SW 1271 (cell line): ENCODE results near the gene SLC4A2.

ENCODE experiments used
- DNase-seq, 2 experiments: peaks; one replicate each; lab custom pipeline; 2025; lab: John Stamatoyannopoulos, UW

The SLC4A2 gene

DNA sequence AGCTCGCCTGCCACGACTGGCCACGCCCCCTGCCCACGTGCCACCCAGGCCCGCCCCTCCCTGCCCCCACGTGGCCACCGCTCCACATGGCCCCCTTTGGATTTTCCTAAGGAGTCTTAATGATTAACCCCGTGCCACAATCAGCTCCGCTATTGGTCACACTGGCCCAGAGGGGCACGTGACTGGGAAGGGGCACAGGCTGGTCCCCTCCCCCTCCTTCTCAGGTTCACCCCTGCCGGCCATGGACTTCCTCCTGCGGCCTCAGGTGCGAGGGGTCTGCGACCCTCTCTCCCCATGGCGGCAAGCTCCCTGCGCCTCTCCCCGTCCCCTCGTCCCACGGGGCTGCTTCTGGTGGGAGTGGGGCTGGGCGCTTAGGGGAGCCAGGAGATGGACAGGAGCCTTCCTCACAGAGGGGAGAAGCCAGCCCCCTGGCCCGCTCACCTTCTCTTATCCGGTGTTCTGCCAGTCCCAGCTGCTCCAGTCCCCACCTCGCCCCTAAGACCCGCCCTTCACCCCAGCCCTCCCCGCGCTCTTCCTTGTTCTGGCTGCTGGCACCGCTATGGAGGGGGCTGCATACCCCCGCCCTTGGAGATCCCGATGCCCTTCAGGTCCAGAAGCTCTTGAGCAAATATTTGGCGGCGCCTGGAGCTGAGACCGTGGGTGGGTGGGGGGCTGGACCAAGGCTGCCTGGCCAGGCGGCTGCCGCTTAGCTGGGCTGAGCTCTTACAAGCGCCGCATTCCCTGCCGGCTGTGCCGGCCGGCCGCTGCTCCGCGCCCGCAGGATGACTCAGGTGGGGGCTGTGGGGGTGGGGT, 3.2 kb downstream of the SLC4A2 start:
- DNase-seq, result no peak

DNA sequence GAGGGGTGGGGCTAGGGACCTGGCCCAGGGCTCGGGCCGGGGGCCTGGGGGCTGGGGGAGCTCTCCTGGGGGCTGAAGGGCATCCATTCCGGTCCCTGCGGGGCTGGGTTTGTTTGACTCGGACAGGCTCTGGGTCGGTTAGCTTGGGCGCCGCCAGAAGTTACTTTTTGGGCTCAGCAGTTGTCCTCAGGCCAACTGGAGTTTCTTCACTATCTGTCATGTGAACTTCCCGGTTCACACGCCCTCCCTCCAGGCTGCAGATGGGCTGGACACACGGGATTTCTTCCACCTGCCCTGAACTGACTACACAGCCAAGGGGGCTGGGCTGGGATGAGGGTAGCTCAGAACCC, 3.8 kb downstream of the SLC4A2 start:
- DNase-seq, result no peak

DNA sequence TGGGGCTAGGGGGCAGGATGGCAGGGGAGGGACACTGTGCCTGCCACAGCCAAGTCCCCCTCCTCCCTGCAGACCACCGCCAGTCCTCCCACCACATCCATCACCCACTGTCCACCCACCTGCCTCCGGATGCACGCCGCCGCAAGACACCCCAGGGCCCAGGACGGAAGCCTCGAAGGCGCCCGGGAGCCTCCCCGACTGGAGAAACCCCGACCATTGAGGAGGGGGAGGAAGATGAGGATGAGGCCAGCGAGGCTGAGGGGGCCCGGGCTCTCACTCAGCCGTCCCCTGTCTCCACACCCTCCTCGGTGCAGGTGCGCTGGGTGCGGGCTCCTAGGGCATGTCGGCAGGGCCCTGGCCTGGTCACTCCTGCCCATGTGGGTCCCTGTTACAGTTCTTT, 5.1 kb downstream of the SLC4A2 start:
- no peak for DNase-seq

DNA sequence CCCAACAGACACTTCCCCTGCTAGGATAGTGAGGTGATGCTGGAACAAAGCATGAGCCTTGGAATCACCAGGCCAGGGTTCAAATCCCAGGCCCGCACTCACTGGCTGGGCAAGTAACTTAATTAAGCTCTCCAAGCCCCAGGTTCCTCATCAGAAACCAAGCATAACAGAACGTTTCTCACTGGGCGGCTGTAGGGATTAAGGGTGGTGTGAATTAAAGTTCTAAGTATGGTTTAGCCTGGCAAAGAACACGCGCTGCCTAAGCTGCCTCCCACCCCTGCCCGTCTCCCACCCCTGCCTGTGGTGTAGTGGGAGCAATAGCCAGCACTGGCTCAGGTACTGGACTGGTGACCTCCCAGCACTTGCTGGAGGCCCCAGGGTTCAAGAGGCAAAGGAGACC, 5.6 kb downstream of the SLC4A2 start:
- DNase-seq, result no peak

DNA sequence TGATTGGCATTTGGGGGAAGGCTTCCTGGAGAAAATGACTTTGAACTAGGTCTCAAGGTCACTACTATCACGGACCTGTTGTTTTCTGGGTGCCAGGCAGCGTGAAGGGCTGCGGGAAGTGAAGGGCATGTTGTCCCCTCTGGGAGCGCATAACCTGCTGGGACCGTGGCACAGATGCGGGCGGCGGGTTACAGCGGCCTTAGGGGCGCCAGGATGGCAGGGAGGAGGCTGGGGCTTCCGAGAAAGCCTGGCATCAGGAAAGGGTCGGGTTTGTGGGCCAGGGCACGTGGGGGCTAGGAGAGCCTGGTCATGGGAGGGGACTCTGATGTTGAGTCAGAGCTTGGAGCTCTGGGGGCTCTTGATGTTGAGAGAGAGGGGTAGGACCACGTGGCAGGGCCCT, 6.1 kb downstream of the SLC4A2 start:
- DNase-seq, result no peak

DNA sequence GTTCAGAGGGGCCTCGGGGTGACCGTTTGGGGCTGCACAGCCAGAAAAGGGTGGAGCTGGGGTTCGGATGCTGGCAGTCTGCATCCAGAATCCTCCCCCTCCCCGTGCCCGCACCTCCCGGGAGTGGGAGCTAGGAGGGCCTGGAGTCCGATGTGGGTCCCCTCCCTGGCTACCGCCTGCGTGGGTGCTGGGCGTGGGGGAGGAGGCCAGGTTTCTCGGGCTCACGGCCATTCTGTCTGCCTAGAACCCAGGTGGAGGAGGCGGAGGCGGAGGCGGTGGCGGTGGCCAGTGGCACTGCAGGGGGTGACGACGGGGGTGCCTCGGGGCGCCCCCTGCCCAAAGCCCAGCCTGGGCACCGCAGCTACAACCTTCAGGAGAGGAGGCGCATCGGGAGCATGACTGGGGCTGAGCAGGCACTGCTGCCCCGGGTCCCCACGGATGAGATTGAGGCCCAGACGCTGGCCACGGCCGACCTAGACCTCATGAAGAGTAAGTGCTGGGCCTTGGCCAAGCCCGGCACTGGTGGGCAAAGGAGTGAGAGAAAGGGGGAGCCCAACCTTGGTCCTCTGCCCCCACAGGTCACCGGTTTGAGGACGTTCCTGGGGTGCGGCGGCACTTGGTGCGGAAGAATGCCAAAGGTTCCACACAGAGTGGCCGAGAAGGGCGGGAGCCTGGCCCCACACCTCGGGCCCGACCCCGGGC, 7.0 kb downstream of the SLC4A2 start:
- DNase-seq, result no peak

DNA sequence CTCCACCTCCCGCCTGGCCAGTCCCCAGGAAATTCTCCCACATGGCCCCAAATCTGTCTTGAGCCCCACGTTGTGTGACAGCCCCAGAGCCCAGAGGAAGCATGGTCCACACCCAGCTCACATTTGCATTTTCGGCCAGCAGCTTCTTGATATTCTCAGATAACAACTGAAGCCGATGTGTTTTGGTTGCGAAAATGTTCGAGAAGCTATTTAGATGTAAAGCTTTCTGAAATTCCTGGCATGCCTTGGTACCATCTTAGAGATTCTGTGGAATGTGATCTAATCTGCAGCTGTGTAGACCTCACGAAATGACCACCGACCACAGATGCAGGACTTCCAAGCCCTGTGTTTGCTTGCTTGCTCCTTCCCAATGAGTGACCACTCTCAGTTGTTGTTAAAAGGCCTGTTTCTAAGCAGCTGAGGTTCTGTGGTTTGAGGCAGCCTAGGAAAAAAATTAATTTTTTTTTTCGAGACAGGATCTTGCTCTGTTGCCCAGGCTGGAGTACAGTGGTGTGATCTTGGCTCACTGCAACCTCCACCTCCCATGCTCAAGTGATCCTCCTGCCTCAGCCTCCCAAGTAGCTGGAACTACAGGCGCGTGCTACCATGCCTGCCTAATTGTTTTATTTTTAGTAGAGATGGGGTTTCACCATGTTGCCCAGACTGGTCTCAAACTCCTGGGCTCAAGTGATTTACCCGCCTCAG, 8.8 kb downstream of the SLC4A2 start:
- DNase-seq, result no peak

DNA sequence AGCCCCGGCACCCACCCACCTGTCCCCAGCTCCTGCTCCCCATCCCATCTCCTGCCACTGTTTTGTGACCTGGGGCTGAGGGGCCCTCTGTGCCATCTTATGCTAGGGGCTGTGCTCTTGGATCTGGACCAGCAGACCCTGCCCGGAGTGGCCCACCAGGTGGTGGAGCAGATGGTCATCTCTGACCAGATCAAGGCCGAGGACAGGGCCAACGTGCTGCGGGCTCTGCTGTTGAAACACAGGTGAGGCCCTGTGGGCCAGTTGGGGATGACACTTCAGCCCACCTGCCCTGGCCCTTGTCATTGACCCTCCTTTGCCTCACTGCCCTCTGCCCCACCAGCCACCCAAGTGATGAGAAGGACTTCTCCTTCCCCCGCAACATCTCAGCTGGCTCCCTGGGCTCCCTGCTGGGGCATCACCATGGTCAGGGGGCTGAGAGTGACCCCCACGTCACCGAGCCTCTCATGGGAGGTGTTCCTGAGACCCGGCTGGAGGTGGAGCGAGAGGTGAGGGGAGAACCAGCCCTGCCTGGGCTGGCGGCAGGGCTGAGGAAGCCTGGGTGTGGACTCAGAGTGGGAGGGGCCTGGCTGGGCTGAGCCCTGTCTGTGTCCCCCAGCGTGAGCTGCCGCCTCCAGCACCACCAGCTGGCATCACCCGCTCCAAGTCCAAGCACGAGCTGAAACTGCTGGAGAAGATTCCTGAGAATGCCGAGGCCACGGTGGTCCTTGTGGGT, 10.6 kb downstream of the SLC4A2 start:
- no peak for DNase-seq

DNA sequence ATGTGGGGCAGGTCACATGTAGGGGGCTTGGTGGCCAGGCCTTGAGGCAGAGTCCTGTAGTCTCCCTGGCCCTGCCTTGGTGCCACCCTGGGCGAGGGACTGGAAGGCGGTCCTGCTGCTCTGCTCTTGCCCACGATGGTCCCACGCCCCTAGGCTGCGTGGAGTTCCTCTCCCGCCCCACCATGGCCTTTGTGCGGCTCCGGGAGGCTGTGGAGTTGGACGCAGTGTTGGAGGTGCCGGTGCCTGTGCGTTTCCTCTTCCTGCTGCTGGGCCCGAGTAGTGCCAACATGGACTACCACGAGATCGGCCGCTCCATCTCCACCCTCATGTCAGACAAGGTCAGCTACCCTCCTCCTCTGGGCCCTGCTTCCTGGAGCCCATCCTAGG, 11.2 kb downstream of the SLC4A2 start:
- DNase-seq, result no peak

DNA sequence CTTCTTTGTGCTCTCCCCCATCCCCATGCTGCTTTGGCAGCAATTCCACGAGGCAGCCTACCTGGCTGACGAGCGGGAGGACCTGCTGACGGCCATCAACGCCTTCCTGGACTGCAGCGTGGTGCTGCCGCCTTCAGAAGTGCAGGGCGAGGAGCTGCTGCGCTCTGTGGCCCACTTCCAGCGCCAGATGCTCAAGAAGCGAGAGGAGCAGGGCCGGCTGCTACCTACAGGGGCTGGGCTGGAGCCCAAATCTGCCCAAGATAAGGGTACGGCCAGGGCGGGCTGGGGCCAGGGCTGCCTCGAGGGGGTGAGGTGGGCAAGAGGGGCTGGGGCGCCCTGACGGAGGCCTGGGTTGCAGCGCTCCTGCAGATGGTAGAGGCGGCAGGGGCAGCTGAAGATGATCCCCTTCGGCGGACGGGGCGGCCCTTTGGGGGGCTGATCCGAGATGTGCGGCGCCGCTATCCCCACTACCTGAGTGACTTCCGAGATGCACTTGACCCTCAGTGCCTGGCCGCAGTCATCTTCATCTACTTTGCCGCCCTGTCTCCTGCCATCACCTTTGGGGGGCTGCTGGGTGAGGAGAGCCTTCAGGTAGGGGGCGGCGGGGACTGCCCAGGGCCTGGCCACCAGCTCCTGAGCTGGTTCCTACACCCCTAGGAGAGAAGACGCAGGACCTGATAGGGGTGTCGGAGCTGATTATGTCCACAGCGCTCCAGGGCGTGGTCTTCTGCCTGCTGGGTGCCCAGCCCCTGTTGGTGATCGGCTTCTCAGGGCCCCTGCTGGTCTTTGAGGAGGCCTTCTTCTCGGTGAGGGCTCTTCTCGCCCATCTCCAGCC, 11.9 kb downstream of the SLC4A2 start:
- DNase-seq, result no peak

DNA sequence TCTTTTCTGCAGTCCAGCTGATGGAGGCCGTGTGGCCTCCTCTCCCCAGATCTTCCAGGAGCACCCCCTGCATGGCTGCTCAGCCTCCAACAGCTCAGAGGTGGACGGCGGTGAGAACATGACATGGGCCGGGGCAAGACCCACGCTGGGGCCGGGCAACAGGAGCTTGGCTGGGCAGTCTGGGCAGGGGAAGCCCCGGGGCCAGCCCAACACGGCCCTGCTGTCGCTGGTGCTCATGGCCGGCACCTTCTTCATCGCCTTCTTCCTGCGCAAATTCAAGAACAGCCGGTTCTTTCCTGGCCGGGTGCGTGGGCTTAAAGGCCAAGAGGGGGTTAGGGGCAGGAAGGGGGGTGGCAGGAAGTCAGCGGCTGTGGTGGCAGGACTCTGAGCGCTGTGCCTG, 14.6 kb downstream of the SLC4A2 start:
- no peak for DNase-seq

DNA sequence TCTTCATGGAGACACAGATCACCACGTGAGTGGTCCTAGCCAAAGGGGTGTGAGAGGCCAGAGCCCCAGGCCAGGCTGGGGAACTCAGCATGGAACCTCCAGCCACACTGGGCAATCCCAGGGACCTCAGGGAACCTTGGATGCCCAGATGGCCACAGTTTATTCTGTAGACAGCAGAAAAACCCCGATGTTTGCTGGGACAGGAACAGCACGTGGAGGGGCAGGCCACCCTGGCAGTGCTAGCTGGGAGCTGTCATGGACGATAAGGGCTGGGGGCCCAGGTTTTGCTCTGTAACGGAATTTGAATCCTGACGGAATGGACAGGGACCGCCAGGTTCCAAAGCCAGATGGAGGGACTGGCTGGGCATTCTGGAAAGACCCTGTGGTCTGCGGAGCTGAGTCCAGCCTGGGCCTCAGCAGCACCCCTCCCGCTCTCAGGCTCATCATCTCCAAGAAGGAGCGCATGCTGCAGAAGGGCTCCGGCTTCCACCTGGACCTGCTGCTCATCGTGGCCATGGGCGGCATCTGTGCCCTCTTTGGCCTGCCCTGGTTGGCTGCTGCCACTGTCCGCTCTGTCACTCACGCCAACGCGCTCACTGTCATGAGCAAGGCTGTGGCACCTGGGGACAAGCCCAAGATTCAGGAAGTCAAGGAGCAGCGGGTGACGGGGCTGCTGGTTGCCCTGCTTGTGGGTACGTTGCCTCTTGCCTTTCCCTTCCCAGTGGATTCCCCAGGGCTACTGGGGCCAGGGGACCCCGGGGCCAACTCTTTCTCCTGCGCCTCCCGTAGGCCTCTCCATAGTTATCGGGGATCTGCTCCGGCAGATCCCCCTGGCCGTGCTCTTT, 15.7 kb downstream of the SLC4A2 start:
- no peak for DNase-seq

DNA sequence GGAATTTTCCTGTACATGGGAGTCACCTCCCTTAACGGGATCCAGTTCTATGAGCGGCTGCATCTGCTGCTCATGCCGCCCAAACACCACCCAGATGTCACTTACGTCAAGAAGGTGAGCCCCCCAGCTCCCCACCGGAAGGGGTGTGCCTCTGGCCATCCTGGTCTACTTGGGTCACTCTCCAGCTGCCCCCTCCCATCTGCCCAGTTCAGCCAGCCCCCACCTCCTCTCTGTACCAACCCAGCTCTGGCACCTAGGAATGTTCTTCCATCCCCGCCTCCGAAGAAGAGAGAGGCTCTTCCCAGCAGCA, 16.2 kb downstream of the SLC4A2 start:
- no peak for DNase-seq

DNA sequence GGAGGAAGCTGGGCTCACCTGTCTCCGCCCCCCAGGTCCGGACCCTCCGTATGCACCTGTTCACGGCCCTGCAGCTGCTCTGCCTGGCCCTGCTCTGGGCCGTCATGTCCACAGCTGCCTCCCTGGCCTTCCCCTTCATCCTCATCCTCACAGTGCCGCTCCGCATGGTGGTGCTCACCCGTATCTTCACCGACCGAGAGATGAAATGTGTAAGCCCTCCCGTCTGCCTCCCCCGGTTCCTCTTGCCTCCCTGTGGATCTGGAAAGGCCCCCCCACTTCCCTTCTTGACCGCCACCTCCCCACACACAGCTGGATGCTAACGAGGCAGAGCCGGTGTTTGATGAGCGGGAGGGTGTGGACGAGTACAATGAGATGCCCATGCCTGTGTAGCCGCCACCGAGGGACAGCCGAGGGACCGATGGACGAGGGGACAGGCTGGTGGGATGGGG, 16.6 kb downstream of the SLC4A2 start:
- no peak for DNase-seq

DNA sequence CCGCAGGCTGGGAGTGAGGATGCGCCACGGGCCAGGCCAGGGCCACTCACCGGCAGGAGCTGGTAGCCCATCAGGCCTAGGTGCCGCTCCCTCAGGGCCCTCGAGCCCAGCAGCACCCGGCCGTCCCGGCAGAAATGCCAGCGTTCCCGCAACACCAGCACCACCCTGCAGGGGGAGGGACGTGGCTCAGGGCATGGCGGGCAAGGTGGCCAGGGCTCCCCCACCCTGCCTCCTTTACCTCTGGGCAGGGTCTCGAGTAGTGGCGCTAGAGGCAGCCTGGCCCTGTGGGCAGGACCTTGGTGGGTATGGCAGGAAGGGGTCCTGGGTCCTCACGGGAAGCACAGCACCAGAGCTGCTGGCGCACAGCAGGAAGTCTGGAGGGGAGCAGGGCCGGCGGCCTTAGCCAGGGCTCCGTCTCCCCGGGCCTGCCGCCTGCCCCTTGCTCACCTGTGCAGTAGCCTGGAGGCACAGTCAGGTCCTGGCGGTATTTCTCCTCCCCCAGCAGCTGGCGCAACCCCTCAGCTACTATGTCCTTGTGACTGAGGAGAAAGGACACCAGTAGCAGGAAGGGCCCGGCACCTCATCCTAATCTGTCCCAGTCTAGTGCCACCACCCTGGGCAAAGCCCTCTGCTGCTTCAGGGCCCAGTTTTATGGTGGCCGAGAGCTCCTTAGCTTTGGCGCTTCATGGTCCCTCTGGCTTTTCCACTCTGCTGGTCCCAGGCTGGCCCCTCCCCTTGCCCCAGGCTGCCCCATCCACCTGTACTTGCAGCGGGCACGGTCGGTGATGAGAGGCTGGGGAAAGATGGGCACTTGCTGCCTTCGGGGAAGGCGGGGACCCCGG, 17.7 kb downstream of the SLC4A2 start:
- peak in 1 of 2 experiments; percentile 9 for DNase-seq

DNA sequence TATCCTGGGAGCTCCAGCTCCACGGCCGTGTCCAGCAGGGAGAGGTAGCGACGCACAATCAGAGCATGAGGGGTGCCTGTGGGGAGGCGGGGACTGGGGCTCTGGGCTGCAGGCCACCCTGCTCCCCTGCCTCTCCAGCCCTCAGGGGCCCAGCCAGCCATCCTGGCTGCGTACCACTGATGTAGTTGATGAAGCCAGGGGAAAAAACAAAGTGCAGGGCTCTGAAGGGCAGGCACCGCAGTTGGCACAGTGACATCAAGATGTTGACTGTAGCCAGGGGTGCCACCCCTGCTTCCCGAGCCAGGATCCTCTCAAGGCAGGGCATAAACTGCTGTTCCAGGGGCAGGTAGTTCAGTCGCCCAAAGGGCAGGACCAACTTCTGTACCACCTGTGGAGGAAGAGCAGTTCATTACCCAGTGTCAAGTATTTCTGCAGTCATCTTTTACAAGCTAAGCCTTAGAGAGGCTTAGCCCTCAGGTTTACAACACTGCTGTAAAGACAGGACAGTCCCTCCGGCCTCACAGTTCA, 18.4 kb downstream of the SLC4A2 start:
- no peak for DNase-seq

DNA sequence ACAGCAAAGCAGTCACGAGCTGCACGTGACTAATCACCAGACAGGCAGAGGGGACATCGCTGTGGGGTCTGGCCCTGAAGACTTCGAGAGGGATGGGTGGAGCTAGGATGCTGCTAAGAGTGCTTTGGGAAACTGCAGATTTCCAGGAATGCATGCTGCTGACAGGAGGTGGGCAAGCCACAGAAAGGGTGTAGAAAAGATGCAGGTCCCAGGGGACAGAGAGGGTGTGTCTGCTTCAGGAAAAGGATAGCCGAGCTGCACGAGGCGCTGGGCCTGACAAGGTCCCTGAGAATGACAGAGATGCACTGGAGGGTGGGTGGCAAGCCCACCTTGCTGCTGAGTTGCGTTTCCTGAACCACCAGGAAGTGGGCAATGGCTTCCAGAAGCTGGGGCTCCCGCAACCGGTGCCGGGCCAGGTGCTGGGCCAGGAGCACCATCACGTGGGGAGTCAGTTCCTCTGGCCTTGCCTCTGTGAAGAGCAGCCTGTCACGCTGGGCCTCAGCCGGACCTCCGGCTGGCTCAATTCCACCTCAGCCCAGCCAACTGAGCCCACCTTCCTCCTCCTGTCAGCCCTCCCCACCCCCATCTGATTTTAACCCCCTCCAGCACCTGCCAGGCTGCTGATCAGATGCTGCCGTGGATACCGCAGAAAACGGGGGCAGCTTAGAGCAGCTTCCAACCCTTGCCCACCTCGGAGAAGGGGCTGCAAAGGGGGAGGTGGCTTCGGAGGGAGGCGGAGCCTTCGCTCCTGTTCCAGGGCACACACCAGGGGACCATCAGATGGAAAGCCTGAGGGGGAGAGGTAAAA, 19.0 kb downstream of the SLC4A2 start:
- no peak for DNase-seq

DNA sequence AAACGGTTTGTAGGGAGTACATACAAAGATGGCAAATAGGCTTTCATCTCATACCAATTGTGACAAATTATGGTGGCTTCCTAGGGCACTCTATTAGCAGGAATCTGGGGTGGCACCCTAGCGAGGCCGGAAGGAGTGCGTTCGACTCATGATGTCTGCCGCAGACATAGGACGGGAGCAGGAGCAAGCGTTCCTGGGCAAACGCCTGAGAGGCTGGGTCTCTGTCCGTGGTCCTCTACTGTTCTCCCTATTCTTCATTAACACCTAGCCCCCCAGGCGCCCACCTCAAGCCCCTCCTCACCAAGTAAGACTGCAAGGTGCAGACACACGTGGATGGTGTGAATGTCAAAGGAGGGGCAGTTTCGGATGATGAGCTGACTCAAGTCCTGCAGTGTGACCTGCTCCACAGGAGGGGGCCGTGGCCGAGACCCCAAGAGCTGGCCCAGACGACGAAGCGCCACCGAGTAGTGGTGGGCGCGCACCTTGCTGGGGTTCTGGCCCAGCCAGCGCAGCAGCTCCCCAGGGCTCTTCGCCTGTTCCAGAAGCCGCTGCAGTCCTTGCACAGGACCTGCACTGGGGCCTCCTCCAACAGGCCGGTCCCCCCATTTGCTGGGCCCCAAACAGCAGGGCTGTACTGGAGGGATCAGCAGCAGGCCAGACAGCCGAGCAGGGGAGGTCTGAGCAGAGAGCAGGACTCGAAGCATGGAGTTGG, 20.0 kb downstream of the SLC4A2 start:
- no peak for DNase-seq
